ENCODE data around the gene CNGB1. TPM values are rescaled to one million over a fixed set of nuclear protein-coding genes. Genes with fewer than 3 reads are reported as not detected.

CNGB1 gene
- total RNA-seq, 4 donors from 2014 or later, result 0.14 to 1.9 (median 0.87) TPM

GRCh38 chr16:57870753-57871454 is 100.0 kb downstream of the CNGB1 start:
- no peak for DNase-seq
- 69 to 71% methylated on average over 6 to 7 of the region's 7 CpGs for WGBS, 2 donors (ENCODE audit: low coverage in 1 of 2)
- in situ Hi-C loops (cut with MboI; ENCODE audit: low pct_ligation_motif_present in 1 of 4, low pct_unique_long_range_greater_than_20kb in 1 of 4, low sequenced_read_pairs in 3 of 4), result no loop called here

DNA sequence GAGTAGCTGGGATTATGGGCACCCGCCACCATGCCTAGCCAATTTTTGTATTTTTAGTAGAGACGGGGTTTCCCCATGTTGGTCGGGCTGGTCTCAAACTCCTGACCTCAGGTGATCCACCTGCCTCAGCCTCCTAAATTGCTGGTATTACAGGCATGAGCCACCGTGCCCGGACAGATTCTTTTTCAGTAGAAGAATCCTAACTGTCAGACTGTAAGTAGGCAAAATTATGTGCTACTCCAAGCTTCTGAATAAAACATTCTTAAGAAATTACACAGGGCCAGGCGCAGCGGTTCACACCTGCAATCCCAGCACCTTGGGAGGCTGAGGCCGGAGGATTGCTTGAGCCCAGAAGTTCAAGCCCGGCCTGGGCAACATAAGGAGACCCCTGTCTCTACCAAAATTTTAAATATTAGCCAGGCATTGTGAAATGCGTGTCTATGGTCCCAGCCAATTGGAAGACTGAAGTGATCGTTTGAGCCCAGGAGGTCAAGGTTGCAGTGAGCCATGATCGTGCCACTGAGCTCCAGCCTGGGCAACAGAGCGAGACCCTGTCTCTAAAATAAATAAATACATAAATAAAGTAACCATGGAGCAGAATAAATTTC is 101.9 kb downstream of the CNGB1 start:
- Histone ChIP-seq H3K27ac (no peak overlapping the region), H3K4me3 (no peak overlapping the region), H3K9me3 (no peaks in the 10 kb centered on the region), H3K4me1 (no peaks in the 10 kb centered on the region), H3K27me3 (peaks cover 21% of the 10 kb centered on the region), H3K36me3 (no peaks in the 10 kb centered on the region)
- TF ChIP-seq POLR2AphosphoS5 (IDR thresholded peaks at IDR 0.05) (no peak), EP300 (IDR thresholded peaks at IDR 0.05; ENCODE audit: low read depth) (no peak), POLR2A (IDR thresholded peaks at IDR 0.05) (no peak)
- TF ChIP-seq, protein P1, sequence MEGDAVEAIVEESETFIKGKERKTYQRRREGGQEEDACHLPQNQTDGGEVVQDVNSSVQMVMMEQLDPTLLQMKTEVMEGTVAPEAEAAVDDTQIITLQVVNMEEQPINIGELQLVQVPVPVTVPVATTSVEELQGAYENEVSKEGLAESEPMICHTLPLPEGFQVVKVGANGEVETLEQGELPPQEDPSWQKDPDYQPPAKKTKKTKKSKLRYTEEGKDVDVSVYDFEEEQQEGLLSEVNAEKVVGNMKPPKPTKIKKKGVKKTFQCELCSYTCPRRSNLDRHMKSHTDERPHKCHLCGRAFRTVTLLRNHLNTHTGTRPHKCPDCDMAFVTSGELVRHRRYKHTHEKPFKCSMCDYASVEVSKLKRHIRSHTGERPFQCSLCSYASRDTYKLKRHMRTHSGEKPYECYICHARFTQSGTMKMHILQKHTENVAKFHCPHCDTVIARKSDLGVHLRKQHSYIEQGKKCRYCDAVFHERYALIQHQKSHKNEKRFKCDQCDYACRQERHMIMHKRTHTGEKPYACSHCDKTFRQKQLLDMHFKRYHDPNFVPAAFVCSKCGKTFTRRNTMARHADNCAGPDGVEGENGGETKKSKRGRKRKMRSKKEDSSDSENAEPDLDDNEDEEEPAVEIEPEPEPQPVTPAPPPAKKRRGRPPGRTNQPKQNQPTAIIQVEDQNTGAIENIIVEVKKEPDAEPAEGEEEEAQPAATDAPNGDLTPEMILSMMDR (IDR thresholded peaks at IDR 0.05), result no peak
- WGBS, 2 donors (ENCODE audit: low coverage in 1 of 2), result 84 to 93% methylated on average over 5 to 13 of the region's 13 CpGs
- no peak for DNase-seq
- intact Hi-C loops (cut with DNase I; ENCODE audit: low total_unique reads) (no loop called here), in situ Hi-C loops (cut with MboI; ENCODE audit: low pct_ligation_motif_present in 1 of 4, low pct_unique_long_range_greater_than_20kb in 1 of 4, low sequenced_read_pairs in 3 of 4) (no loop called here)

More at GRCh38 chr16:57870753-57871454, 100.0 kb downstream of the CNGB1 start:
- Histone ChIP-seq H3K36me3 (no peaks in the 10 kb centered on the region), H3K27me3 (peaks cover 34% of the 10 kb centered on the region), H3K4me1 (no peaks in the 10 kb centered on the region), H3K27ac (no peak overlapping the region), H3K9me3 (no peaks in the 10 kb centered on the region), H3K4me3 (no peak overlapping the region)
- TF ChIP-seq, protein P1 (IDR thresholded peaks at IDR 0.05), result no peak
- TF ChIP-seq POLR2AphosphoS5 (IDR thresholded peaks at IDR 0.05) (no peak), EP300 (IDR thresholded peaks at IDR 0.05; ENCODE audit: low read depth) (no peak)
- intact Hi-C loops (cut with DNase I; ENCODE audit: low total_unique reads), result no loop called here

DNA sequence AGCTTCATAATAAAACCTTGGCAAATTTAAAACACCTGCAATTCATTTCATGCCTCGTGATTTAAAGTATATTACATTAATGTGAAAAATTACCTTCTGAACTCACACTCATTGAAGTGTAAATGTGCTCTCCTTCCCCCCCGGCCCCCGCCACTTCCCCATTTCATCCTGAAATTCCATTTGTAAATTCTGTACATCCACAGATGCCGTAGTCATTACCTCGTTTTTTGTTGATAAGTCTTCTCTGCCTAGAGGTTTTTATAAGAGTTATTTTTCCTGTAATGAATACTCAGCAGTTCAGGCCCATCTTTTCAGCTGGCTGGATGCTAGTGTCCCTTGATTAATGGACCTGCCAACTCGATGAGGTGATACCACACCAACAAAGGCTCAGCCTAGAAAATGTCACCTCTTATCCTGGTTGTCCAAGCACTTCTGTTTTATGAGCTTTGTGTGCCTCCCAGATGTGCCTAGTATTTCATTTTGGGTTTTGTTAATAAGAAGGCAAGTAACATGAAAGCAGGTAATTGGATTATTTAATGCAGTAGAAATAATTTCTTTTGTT is 103.8 kb downstream of the CNGB1 start:
- no peak overlapping the region for H3K27ac ChIP-seq
- in situ Hi-C loops (cut with MboI; ENCODE audit: low pct_ligation_motif_present in 1 of 4, low pct_unique_long_range_greater_than_20kb in 1 of 4, low sequenced_read_pairs in 3 of 4), result no loop called here
- no peaks in the 10 kb centered on the region for H3K9me3 ChIP-seq
- no peaks in the 10 kb centered on the region for H3K36me3 ChIP-seq
- H3K4me3 ChIP-seq, result no peak overlapping the region
- 37 to 53% methylated on average over 5 to 6 of the region's 6 CpGs for WGBS, 2 donors (ENCODE audit: low coverage in 1 of 2)
- H3K27me3 ChIP-seq, result peaks cover 3% of the 10 kb centered on the region
- H3K4me1 ChIP-seq, result peaks cover 0 to 7% (median 2%) of the 10 kb centered on the region in 4 donors
- TF ChIP-seq POLR2AphosphoS5 (IDR thresholded peaks at IDR 0.05), result no peak
- no peak for TF ChIP-seq POLR2A (IDR thresholded peaks at IDR 0.05)
- TF ChIP-seq, protein P1 (IDR thresholded peaks at IDR 0.05), result no peak
- TF ChIP-seq EP300 (IDR thresholded peaks at IDR 0.05; ENCODE audit: low read depth), result no peak
- intact Hi-C loops (cut with DNase I; ENCODE audit: low total_unique reads), result no loop called here
- no peak for DNase-seq

DNA sequence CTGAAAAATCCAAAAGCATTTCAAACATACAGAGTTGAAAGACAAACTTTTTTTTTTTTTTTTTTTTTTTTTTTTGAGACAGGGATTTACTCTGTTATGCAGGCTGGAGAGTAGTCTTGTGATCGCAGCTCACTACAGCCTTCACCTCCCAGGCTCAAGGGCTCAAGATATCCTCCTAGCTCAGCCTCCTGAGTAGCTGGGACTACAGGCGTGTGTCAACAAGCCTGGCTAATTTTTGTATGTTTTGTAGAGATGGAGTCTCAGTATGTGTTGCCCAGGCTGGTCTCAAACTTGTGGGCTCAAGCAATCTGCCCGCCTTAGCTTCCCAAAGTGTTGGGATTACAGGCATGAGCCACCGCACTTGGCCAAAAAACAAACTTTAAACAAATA is 104.4 kb downstream of the CNGB1 start:
- 87 to 90% methylated on average over 4 of the region's 4 CpGs for WGBS, 2 donors (ENCODE audit: low coverage in 1 of 2)
- intact Hi-C loops (cut with DNase I; ENCODE audit: low total_unique reads), result no loop called here
- H3K27me3 ChIP-seq, result no peaks in the 10 kb centered on the region
- H3K4me3 ChIP-seq, result no peak overlapping the region
- in situ Hi-C loops (cut with MboI; ENCODE audit: low pct_ligation_motif_present in 1 of 4, low pct_unique_long_range_greater_than_20kb in 1 of 4, low sequenced_read_pairs in 3 of 4), result no loop called here
- no peak for DNase-seq
- peaks cover 0 to 7% (median 2%) of the 10 kb centered on the region in 4 donors for H3K4me1 ChIP-seq
- no peak for TF ChIP-seq POLR2A (IDR thresholded peaks at IDR 0.05)
- no peak for TF ChIP-seq POLR2AphosphoS5 (IDR thresholded peaks at IDR 0.05)
- no peak for TF ChIP-seq EP300 (IDR thresholded peaks at IDR 0.05; ENCODE audit: low read depth)
- TF ChIP-seq, protein P1 (IDR thresholded peaks at IDR 0.05), result no peak
- no peak overlapping the region for H3K27ac ChIP-seq
- no peaks in the 10 kb centered on the region for H3K9me3 ChIP-seq
- H3K36me3 ChIP-seq, result no peaks in the 10 kb centered on the region
